Right lobe of liver (tissue), 4 donors: ENCODE data around the gene B3GLCT.

Source experiments
- POLR2A ChIP-seq: fragments of 450-650 bp; IDR thresholded peaks from one replicate; pipeline ENCODE4 v1.6.1; 2017; ENCODE audit warnings: antibody characterized with exemption, mild to moderate bottlenecking
- TF ChIP-seq, protein P1 (sequence below), 4 donors: fragments of 200-600 bp in 3 of 4; fragments of 450-650 bp in 1 of 4; IDR thresholded peaks; one replicate each; pipeline versions ENCODE4 v1.5.1 to v1.8.0; 2016 to 2022; ENCODE audit warnings: antibody characterized with exemption in 4 of 4, mild to moderate bottlenecking in 2 of 4
- donor health status: DM: no; HTN: no; CAD: no.
- donor health status: DM: no; HTN: no; CAD: no.
- donor health status: DM: no; HTN: yes; CAD: no.

DNA sequence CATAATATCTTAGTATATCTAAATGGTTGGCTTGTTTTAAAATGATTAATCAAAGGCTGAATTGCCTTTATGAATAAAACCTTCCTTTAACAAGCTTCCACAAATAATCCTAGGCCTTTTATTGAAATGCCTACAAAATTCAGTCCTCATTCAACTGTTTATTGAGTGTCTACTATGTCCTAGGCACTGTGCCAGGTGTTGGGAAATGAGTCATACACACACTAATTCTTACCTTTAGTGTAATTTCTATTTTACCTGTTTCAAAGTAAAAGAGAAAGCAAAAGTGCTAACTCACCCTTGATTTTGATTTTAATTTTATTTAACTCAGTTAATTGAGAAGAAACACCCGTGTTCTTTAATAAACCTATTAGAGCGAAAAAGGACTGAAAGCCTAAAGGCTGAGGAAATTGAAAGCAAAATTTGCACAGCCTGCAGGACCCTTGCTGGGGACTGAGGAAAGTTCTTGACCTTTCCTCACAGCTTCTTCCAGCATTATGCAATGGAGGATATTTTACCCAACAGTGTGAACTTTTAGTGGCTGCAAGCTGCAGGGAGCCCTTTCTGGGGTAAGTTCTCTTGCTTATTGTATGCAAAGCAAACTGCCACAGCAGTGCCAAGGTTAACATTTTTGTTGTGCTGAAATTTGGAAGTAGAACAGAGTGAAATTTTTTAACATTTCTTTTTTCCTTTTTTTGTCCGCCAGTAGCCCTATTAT lies 83.1 kb downstream of the B3GLCT start:
- TF ChIP-seq, protein P1, sequence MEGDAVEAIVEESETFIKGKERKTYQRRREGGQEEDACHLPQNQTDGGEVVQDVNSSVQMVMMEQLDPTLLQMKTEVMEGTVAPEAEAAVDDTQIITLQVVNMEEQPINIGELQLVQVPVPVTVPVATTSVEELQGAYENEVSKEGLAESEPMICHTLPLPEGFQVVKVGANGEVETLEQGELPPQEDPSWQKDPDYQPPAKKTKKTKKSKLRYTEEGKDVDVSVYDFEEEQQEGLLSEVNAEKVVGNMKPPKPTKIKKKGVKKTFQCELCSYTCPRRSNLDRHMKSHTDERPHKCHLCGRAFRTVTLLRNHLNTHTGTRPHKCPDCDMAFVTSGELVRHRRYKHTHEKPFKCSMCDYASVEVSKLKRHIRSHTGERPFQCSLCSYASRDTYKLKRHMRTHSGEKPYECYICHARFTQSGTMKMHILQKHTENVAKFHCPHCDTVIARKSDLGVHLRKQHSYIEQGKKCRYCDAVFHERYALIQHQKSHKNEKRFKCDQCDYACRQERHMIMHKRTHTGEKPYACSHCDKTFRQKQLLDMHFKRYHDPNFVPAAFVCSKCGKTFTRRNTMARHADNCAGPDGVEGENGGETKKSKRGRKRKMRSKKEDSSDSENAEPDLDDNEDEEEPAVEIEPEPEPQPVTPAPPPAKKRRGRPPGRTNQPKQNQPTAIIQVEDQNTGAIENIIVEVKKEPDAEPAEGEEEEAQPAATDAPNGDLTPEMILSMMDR (IDR thresholded peaks at IDR 0.05), result no peak
- TF ChIP-seq POLR2A, result no peak
